GM10847 (cell line): ENCODE data around the gene DLG2.

Experiments
- POLR2A ChIP-seq: IDR thresholded peaks from 2 replicates; pipeline ENCODE4 v1.6.1; 2011; ENCODE audit not compliant: insufficient read length; ENCODE audit errors: extremely low read depth

The DLG2 gene

GRCh38 chr11:84969103-84969502 lies 658.0 kb downstream of the DLG2 start:
- no peak for TF ChIP-seq POLR2A

- no peak for TF ChIP-seq POLR2A
These were observed 661.7 kb downstream of the DLG2 start for GRCh38 chr11:84965484-84965883.

GRCh38 chr11:84963240-84963639 lies 663.9 kb downstream of the DLG2 start:
- no peak for TF ChIP-seq POLR2A

- TF ChIP-seq POLR2A, result no peak
These were observed 665.1 kb downstream of the DLG2 start for GRCh38 chr11:84962018-84962417.

GRCh38 chr11:84958295-84958694 lies 668.8 kb downstream of the DLG2 start:
- TF ChIP-seq POLR2A, result no peak

GRCh38 chr11:84950569-84951270 lies 676.4 kb downstream of the DLG2 start:
- no peak for TF ChIP-seq POLR2A

- TF ChIP-seq POLR2A, result no peak
These were observed 679.1 kb downstream of the DLG2 start for GRCh38 chr11:84947970-84948580.

- TF ChIP-seq POLR2A, result no peak
These were observed 680.1 kb downstream of the DLG2 start for GRCh38 chr11:84947070-84947469.

GRCh38 chr11:84930863-84931262 lies 696.3 kb downstream of the DLG2 start:
- TF ChIP-seq POLR2A, result no peak

GRCh38 chr11:84929738-84930137 lies 697.4 kb downstream of the DLG2 start:
- no peak for TF ChIP-seq POLR2A

- no peak for TF ChIP-seq POLR2A
These were observed 702.9 kb downstream of the DLG2 start for GRCh38 chr11:84924154-84924692.

- no peak for TF ChIP-seq POLR2A
These were observed 703.7 kb downstream of the DLG2 start for GRCh38 chr11:84923489-84923888.

GRCh38 chr11:84922836-84923235 lies 704.3 kb downstream of the DLG2 start:
- TF ChIP-seq POLR2A, result no peak

GRCh38 chr11:84922212-84922805 lies 704.8 kb downstream of the DLG2 start:
- TF ChIP-seq POLR2A, result no peak

GRCh38 chr11:84914511-84914910 lies 712.6 kb downstream of the DLG2 start:
- no peak for TF ChIP-seq POLR2A

- no peak for TF ChIP-seq POLR2A
These were observed 717.4 kb downstream of the DLG2 start for GRCh38 chr11:84909740-84910139.
